ACC112 (cell line): ENCODE measurements around the gene TIMM44.

ENCODE experiments used
- H2AFZ ChIP-seq: fragments of 200-600 bp; sonication (generic); one replicate; pipeline ENCODE4 v1.6.0; 2017; ENCODE audit warnings: antibody characterized with exemption, low read length; ENCODE audit not compliant: unreplicated experiment
- H3K27ac ChIP-seq: fragments of 200-600 bp; sonication (generic); 2 replicates; pipeline ENCODE4 v1.5.1; 2014; ENCODE audit warnings: low read depth, mild to moderate bottlenecking, antibody characterized with exemption, low read length, moderate library complexity
- H3K27me3 ChIP-seq: fragments of 200-600 bp; sonication (generic); 2 replicates; pipeline ENCODE4 v1.6.1; 2014; ENCODE audit warnings: mild to moderate bottlenecking, antibody characterized with exemption, low read length, moderate library complexity, mixed read lengths; ENCODE audit not compliant: insufficient read depth
- H3K36me3 ChIP-seq: fragments of 200-600 bp; sonication (generic); 2 replicates; pipeline ENCODE4 v1.6.1; 2016; ENCODE audit warnings: mild to moderate bottlenecking, antibody characterized with exemption, low read length, moderate library complexity, mixed read lengths; ENCODE audit not compliant: insufficient read depth
- H3K4me1 ChIP-seq: fragments of 200-600 bp; sonication (generic); one replicate; pipeline ENCODE4 v1.6.1; 2016; ENCODE audit warnings: low read length, mixed read lengths; ENCODE audit not compliant: insufficient read depth, unreplicated experiment, control insufficient read depth
- H3K4me3 ChIP-seq: fragments of 200-600 bp; sonication (generic); 2 replicates; pipeline ENCODE4 v1.5.1; 2014; ENCODE audit warnings: mild to moderate bottlenecking, low read depth, low read length
- H3K79me2 ChIP-seq: fragments of 200-600 bp; sonication (generic); one replicate; pipeline ENCODE4 v1.6.0; 2016; ENCODE audit warnings: low read length; ENCODE audit not compliant: control insufficient read depth, unreplicated experiment, insufficient read depth

The TIMM44 gene

DNA sequence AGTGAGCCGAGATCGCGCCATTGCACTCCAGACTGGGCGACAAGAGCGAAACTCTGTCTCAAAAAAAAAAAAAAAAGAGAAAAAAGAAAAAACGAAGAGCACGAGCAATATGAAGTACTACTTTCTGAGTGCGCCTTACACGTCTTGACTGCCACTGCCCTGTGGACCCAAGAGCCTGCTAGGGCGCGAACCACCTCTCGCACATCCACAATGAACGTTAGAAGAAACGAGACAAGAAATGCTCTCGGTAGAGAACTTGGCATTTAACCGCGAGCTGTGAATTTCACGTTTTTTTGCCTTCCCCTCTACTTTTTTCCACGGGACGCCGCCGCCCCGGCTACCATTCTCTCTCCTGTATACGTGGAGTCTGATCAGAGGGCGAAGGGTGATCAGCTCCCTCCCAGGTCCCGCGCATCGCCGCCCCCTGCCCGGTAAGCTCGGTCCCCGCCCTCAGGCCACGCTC, 454 bp downstream of the TIMM44 start:
- Histone ChIP-seq H3K27me3 (no peaks in the 10 kb centered on the region), H3K4me3 (peak overlapping the region; percentile 93), H3K4me1 (no peaks in the 10 kb centered on the region), H3K79me2 (peaks cover 29% of the 10 kb centered on the region), H3K27ac (peak overlapping the region; percentile 77), H2AFZ (no peak overlapping the region), H3K36me3 (0 out of 2 replicates have a peak, but pooled peaks cover 3% of the 10 kb centered on the region)

GRCh38 chr19:7941895-7942596, 1.4 kb downstream of the TIMM44 start:
- Histone ChIP-seq H3K79me2 (peaks cover 29% of the 10 kb centered on the region), H3K4me1 (no peaks in the 10 kb centered on the region), H3K36me3 (0 out of 2 replicates have a peak, but pooled peaks cover 3% of the 10 kb centered on the region), H3K4me3 (peak overlapping the region; percentile 93), H2AFZ (no peak overlapping the region), H3K27ac (no peak overlapping the region), H3K27me3 (no peaks in the 10 kb centered on the region)

DNA sequence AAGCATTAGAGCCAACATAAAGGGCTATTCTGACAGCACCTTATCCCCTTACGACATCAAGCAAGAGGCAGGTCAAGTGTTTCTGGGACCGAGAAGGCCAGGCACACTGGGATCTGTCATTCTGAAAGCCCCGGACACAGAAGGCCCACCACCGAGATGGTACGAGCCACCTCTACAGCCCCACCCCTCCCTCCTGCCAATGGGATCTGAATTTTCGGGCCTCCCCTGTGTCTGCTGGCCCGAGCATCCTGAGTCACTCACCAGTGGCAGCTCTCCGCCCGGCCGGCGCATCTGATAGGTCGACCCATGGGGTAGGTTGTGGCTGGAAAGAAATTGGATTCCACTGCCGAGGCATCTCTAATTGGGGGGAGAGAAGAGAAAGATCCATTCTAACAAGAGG, 2.6 kb downstream of the TIMM44 start:
- Histone ChIP-seq H3K79me2 (peaks cover 29% of the 10 kb centered on the region), H3K4me3 (no peak overlapping the region), H3K4me1 (no peaks in the 10 kb centered on the region), H3K36me3 (0 out of 2 replicates have a peak, but pooled peaks cover 3% of the 10 kb centered on the region), H3K27me3 (no peaks in the 10 kb centered on the region), H3K27ac (no peak overlapping the region), H2AFZ (no peak overlapping the region)

- H2AFZ ChIP-seq: no peak overlapping the region
- no peaks in the 10 kb centered on the region for H3K27me3 ChIP-seq
- no peaks in the 10 kb centered on the region for H3K4me1 ChIP-seq
- no peak overlapping the region for H3K27ac ChIP-seq
- H3K36me3 ChIP-seq: no peaks in the 10 kb centered on the region
- peaks cover 3% of the 10 kb centered on the region for H3K79me2 ChIP-seq
- H3K4me3 ChIP-seq: no peak overlapping the region
These were observed 8.7 kb downstream of the TIMM44 start for GRCh38 chr19:7934766-7935165.

DNA sequence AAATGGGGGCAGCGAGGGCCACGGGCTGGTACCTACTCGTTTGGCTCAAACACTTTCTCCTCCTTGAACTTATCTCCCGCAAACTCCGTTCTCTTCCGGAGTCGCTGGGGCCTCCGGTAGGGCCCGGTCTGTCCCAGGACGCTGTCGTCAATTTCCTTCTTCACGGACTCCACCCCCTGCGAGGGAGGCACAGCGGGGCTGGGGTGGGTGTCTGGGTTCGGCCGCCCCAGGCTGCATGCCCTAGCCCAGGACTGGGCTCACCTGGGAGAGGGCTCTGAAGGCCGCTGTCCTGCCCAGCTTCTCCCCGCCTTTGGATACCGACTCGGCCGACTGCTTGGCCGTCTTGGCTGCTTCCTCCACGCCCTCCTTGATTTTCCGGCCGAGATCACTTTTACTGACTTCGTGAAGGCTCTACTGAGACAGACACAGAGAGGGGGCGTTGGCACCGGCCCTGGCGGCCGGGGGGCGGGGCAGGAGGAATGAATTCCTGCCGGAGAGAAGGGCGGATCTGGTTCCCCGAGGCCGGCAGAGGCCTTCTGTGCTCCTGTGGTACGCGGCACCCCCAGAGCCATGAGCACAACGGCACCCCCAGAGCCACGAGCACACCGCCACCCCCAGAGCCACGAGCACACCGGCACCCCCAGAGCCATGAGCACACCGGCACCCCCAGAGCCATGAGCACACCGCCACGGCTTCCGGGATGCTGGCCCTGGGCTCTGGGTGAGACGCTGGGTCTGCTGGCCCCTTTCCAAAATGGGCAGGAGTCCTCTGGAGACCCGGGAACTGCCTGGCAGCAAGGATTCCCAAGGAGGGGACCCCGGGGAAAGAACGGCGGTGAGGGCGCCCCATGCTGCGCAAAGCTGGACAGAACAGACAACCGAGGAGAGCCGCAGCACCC, 9.4 kb downstream of the TIMM44 start:
- Histone ChIP-seq H3K27ac (no peak overlapping the region), H3K27me3 (no peaks in the 10 kb centered on the region), H2AFZ (no peak overlapping the region), H3K4me1 (peaks cover 6% of the 10 kb centered on the region), H3K36me3 (no peaks in the 10 kb centered on the region), H3K4me3 (no peak overlapping the region), H3K79me2 (peaks cover 2% of the 10 kb centered on the region)

DNA sequence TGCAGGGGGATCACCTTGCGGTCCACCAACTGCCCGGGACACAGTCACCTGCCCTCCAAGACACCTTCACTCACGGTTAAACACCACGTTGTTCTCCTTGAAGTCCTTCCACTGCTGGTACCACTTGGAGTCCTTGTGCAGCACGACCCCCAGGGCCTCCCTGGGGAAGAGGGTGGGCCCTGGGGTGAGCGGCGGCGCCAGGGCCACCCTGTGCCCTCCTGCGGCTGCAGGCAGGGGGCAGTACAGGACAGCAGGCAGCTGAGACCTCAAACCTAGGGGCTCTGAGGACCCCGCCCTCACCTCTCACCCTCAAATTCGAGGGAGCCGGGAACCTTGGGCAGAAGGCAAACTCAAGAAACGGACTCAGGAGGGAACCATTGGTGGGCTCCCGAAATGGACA, 10.1 kb downstream of the TIMM44 start:
- Histone ChIP-seq H3K27me3 (no peaks in the 10 kb centered on the region), H3K79me2 (no peaks in the 10 kb centered on the region), H2AFZ (no peak overlapping the region), H3K4me1 (peaks cover 11% of the 10 kb centered on the region), H3K27ac (no peak overlapping the region), H3K36me3 (no peaks in the 10 kb centered on the region), H3K4me3 (no peak overlapping the region)

DNA sequence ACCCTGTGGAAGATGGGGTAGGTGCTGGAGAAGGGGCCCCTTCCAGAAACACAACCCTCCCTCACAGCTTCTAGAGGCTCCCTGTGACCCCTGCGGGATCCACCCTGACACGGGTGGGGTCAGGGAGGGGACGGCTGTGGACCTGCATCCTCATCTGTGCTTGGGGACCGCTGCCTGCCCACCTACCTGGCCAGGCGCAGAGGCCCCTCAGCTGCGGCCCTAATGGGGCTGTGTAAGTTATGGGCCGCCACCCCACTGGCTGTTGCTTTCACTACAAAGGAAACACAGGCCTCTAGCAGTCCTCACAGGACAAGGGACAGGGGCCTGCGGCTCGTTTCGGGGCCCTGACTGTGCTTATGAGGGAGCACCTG, 10.6 kb downstream of the TIMM44 start:
- no peak overlapping the region for H2AFZ ChIP-seq
- no peaks in the 10 kb centered on the region for H3K27me3 ChIP-seq
- no peak overlapping the region for H3K27ac ChIP-seq
- H3K36me3 ChIP-seq: no peaks in the 10 kb centered on the region
- H3K4me3 ChIP-seq: no peak overlapping the region
- H3K4me1 ChIP-seq: peaks cover 16% of the 10 kb centered on the region
- H3K79me2 ChIP-seq: no peaks in the 10 kb centered on the region

DNA sequence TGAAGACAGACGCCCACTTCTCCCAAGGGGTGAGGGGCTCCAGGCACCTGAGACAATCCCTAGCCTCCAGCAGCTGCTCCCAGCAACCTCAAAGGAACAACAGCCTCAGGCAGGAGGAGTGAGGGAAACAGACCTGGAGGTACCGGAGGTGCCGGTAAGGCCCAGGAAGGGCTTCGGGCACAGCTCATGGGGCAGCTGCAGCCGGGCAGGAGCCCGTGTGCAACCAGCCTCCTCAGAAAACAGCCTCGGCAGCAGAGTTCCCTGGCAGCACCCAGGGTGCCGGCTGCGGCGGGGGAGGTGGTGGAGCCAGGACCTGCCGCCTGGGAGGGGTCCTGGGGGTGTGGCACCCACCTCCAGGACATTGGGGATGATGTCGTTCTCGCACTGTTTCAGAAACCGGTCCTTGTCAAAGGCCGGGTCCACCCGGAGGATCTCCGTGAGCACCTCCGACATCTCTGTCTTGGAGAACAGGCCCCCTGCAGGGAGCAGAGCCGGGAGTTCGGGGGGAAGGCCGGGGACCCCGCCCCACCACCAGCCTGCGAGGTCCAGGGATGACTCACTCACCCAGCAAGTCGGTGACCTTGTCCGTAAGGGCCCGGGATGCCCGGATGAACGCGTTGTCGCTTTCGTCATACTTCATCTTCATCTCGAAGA, 11.1 kb downstream of the TIMM44 start:
- no peaks in the 10 kb centered on the region for H3K36me3 ChIP-seq

GRCh38 chr19:7931221-7932061, 12.0 kb downstream of the TIMM44 start:
- H3K27me3 ChIP-seq: no peaks in the 10 kb centered on the region
- H3K4me3 ChIP-seq: no peak overlapping the region
- H3K4me1 ChIP-seq: peaks cover 18% of the 10 kb centered on the region
- H3K27ac ChIP-seq: no peak overlapping the region
- H3K36me3 ChIP-seq: no peaks in the 10 kb centered on the region
- no peaks in the 10 kb centered on the region for H3K79me2 ChIP-seq
- H2AFZ ChIP-seq: no peak overlapping the region

More for the DNA sequence above, 11.1 kb downstream of the TIMM44 start:
- Histone ChIP-seq H3K27me3 (no peaks in the 10 kb centered on the region), H3K4me1 (peaks cover 18% of the 10 kb centered on the region), H3K27ac (no peak overlapping the region), H2AFZ (no peak overlapping the region), H3K4me3 (no peak overlapping the region), H3K79me2 (no peaks in the 10 kb centered on the region)

DNA sequence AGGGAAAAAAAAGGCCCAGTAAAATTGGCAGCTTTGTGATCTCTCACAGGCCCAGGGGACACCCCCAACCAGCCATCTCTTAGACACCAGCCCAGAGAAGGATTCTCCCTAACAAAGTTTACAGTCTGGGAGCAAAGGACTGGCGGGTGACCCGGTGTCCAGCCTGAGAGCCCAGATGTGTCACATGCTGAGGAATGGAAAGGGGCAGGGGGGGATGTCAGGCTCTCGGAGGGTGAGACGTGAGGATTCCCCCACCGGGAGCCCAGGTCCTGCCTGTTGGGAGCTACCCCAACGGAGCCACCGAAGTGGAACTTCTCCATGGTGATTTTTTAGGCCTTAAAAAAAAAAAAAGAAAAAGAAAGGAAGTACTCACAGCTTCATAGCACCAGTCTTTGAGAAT, 12.7 kb downstream of the TIMM44 start:
- Histone ChIP-seq H2AFZ (no peak overlapping the region), H3K4me1 (peaks cover 18% of the 10 kb centered on the region), H3K27me3 (no peaks in the 10 kb centered on the region), H3K36me3 (no peaks in the 10 kb centered on the region), H3K79me2 (no peaks in the 10 kb centered on the region), H3K27ac (peak overlapping the region; percentile 91; the same call in 1 of the 2 replicates), H3K4me3 (no peak overlapping the region)
